Measurements from ENCODE around the gene LST1. TPM values are rescaled to one million over a fixed set of nuclear protein-coding genes. Genes with fewer than 3 reads are reported as not detected.

The LST1 gene
- total RNA-seq, 1 experiment from 2014 or later, result not detected

DNA sequence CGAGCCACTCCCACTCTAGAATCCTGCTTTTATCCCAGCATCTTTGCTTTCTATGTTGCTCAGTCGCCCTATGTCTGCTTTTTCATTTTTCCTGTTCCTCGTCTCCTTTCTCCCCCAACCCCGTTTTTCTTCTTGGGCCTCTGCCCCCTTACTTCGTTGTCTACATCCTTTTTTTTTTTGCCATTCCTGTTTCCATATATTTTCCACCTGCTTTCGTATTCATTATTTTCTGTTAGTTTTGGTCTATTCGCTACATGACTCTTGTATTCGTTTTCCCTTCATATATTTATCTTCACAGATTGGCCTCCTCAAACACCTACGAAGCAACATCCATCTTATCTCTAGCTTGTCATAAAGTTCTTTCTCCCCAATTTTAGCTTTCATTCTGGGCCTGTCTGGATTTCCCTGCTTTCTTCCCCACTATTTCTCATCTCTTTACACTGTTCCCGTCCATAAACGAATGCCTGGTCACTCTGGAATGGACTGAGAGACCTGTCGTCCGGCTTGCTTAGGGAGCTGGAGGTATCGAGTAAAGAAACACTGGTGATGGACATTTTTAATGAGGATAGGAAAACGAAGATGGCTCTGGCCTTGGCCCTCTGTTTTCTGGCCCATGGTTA, 35.4 kb downstream of the LST1 start:
- BruUV-seq (replicated peaks), result TSS peak; percentile 60
- POLR2A ChIA-PET, result interaction anchor here (0.6 to 8.0 kb wide), 22 partner anchors 11 to 1789 kb away, joined by 3 to 117 read pairs (median 4); partner anchors contain the start of genes ABHD16A, ATP6V1G2, BAG6 and C6orf47
- intact Hi-C loops (cut with micrococcal nuclease), result loop anchor here (5.0 kb wide), 1 partner anchor 41 kb away; the partner anchor contains the start of genes C6orf47 and GPANK1

GRCh38 chr6:31621991-31622390, 35.9 kb downstream of the LST1 start:
- Mint-ChIP-seq H3K27me3 (ENCODE audit: insufficient read depth, unreplicated experiment) (no peaks in the 10 kb centered on the region), H3K9me3 (ENCODE audit: unreplicated experiment) (no peaks in the 10 kb centered on the region), H3K36me3 (ENCODE audit: insufficient read depth, unreplicated experiment) (peaks cover 57% of the 10 kb centered on the region), H3K4me3 (ENCODE audit: unreplicated experiment) (peak overlapping the region; percentile 76), H3K27ac (ENCODE audit: low read depth, unreplicated experiment) (peak overlapping the region; percentile 89), H3K4me1 (ENCODE audit: insufficient read depth, unreplicated experiment) (peaks cover 17% of the 10 kb centered on the region)
- ChIA-PET CTCF (interaction anchor here (0.5 to 1.6 kb wide), 4 partner anchors 24 to 679 kb away, joined by 3 to 5 read pairs (median 4); no protein-coding TSS in a partner anchor), POLR2A (interaction anchor here (0.6 to 8.0 kb wide), 19 partner anchors 11 to 1788 kb away, joined by 3 to 117 read pairs (median 5); partner anchors contain the start of genes ABHD16A, BAG6, C6orf47 and CSNK2B)
- intact Hi-C loops (cut with micrococcal nuclease), result loop anchor here (5.0 kb wide), 1 partner anchor 40 kb away; the partner anchor contains the start of genes C6orf47 and GPANK1
- no TSS peak for BruUV-seq (replicated peaks)
- TF ChIP-seq, protein P1, sequence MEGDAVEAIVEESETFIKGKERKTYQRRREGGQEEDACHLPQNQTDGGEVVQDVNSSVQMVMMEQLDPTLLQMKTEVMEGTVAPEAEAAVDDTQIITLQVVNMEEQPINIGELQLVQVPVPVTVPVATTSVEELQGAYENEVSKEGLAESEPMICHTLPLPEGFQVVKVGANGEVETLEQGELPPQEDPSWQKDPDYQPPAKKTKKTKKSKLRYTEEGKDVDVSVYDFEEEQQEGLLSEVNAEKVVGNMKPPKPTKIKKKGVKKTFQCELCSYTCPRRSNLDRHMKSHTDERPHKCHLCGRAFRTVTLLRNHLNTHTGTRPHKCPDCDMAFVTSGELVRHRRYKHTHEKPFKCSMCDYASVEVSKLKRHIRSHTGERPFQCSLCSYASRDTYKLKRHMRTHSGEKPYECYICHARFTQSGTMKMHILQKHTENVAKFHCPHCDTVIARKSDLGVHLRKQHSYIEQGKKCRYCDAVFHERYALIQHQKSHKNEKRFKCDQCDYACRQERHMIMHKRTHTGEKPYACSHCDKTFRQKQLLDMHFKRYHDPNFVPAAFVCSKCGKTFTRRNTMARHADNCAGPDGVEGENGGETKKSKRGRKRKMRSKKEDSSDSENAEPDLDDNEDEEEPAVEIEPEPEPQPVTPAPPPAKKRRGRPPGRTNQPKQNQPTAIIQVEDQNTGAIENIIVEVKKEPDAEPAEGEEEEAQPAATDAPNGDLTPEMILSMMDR (IDR thresholded peaks at IDR 0.05; ENCODE audit: unreplicated experiment), result no peak
- no peak for DNase-seq (ENCODE audit: unreplicated experiment)

More for the DNA sequence above, 35.4 kb downstream of the LST1 start:
- H3K27ac Mint-ChIP-seq (ENCODE audit: low read depth, unreplicated experiment), result peak overlapping the region; percentile 89
- TF ChIP-seq, protein P1 (IDR thresholded peaks at IDR 0.05; ENCODE audit: unreplicated experiment), result no peak
- H3K36me3 Mint-ChIP-seq (ENCODE audit: insufficient read depth, unreplicated experiment), result peaks cover 51% of the 10 kb centered on the region
- DNase-seq (ENCODE audit: unreplicated experiment), result no peak
- H3K4me1 Mint-ChIP-seq (ENCODE audit: insufficient read depth, unreplicated experiment), result peaks cover 17% of the 10 kb centered on the region
- H3K27me3 Mint-ChIP-seq (ENCODE audit: insufficient read depth, unreplicated experiment), result no peaks in the 10 kb centered on the region
- CTCF ChIA-PET, result interaction anchor here (0.5 to 1.6 kb wide), 2 partner anchors 24 to 144 kb away, joined by 3 to 5 read pairs; no protein-coding TSS in a partner anchor
- H3K4me3 Mint-ChIP-seq (ENCODE audit: unreplicated experiment), result peak overlapping the region; percentile 76
- H3K9me3 Mint-ChIP-seq (ENCODE audit: unreplicated experiment), result no peaks in the 10 kb centered on the region

- Mint-ChIP-seq H3K27ac (ENCODE audit: low read depth, unreplicated experiment) (peak overlapping the region; percentile 89), H3K4me3 (ENCODE audit: unreplicated experiment) (peak overlapping the region; percentile 76), H3K9me3 (ENCODE audit: unreplicated experiment) (no peaks in the 10 kb centered on the region), H3K36me3 (ENCODE audit: insufficient read depth, unreplicated experiment) (peaks cover 64% of the 10 kb centered on the region), H3K4me1 (ENCODE audit: insufficient read depth, unreplicated experiment) (peaks cover 17% of the 10 kb centered on the region), H3K27me3 (ENCODE audit: insufficient read depth, unreplicated experiment) (no peaks in the 10 kb centered on the region)
- DNase-seq (ENCODE audit: unreplicated experiment), result no peak
- CTCF ChIA-PET, result interaction anchor here (1.0 to 1.6 kb wide), 2 partner anchors 25 to 31 kb away, joined by 4 to 5 read pairs; no protein-coding TSS in a partner anchor
- TF ChIP-seq, protein P1 (IDR thresholded peaks at IDR 0.05; ENCODE audit: unreplicated experiment), result no peak
- POLR2A ChIA-PET, result interaction anchor here (1.0 to 8.0 kb wide), 14 partner anchors 11 to 222 kb away, joined by 3 to 117 read pairs (median 6); partner anchors contain the start of genes ABHD16A, BAG6, C6orf47 and CSNK2B
- intact Hi-C loops (cut with micrococcal nuclease), result loop anchor here (5.0 kb wide), 1 partner anchor 40 kb away; the partner anchor contains the start of genes C6orf47 and GPANK1
- BruUV-seq (replicated peaks), result no TSS peak
These were observed 36.6 kb downstream of the LST1 start for GRCh38 chr6:31622684-31623091.

DNA sequence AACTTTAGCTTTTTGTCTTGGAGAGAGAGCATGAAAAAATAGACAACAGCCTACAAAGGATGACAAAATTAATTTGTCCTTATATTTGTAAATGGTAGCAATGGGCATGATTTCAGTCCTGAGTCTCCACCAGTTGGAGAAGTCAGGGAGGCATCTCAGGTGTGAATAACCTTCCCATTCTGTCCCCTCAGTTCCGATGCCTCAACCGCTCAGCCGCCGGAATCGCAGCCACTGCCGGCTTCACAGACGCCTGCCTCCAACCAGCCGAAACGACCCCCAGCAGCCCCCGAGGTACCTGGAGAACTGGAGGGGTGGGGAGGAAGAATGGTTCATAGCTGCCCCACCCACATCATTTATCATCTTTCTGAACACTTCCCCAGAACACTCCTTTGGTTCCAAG, 38.0 kb downstream of the LST1 start:
- no peak overlapping the region for H3K27ac Mint-ChIP-seq (ENCODE audit: low read depth, unreplicated experiment)
- no TSS peak for BruUV-seq (replicated peaks)
- no peak overlapping the region for H3K4me3 Mint-ChIP-seq (ENCODE audit: unreplicated experiment)
- DNase-seq (ENCODE audit: unreplicated experiment), result no peak
- no peaks in the 10 kb centered on the region for H3K9me3 Mint-ChIP-seq (ENCODE audit: unreplicated experiment)
- TF ChIP-seq, protein P1 (IDR thresholded peaks at IDR 0.05; ENCODE audit: unreplicated experiment), result no peak
- H3K27me3 Mint-ChIP-seq (ENCODE audit: insufficient read depth, unreplicated experiment), result no peaks in the 10 kb centered on the region
- ChIA-PET POLR2A (interaction anchor here (0.5 to 8.0 kb wide), 3 partner anchors 15 to 77 kb away, joined by 5 to 117 read pairs (median 50); partner anchors contain the start of genes BAG6 and NFKBIL1), CTCF (interaction anchor here (0.6 to 1.1 kb wide), 2 partner anchors 13 to 26 kb away, joined by 3 to 5 read pairs; no protein-coding TSS in a partner anchor)
- intact Hi-C loops (cut with micrococcal nuclease), result loop anchor here (5.0 kb wide), 1 partner anchor 38 kb away; the partner anchor contains the start of genes C6orf47 and GPANK1
- peaks cover 17% of the 10 kb centered on the region for H3K4me1 Mint-ChIP-seq (ENCODE audit: insufficient read depth, unreplicated experiment)
- H3K36me3 Mint-ChIP-seq (ENCODE audit: insufficient read depth, unreplicated experiment), result peaks cover 78% of the 10 kb centered on the region

All from MCF 10A (cell line).